ENCODE measurements around the gene GTF2H3.

The GTF2H3 gene

GRCh38 chr12:123675436-123675835 is 41.8 kb downstream of the GTF2H3 start:
- no peak for DNase-seq (ENCODE audit: low spot score)
- TF ChIP-seq CTCF (IDR thresholded peaks at IDR 0.05; ENCODE audit: extremely low read depth, insufficient read depth, missing control alignments) = no peak
- in situ Hi-C loops (cut with MboI; ENCODE audit: low pct_unique_long_range_greater_than_20kb, low sequenced_read_pairs, unreplicated experiment) = no loop called here

GRCh38 chr12:123676616-123677320 is 43.1 kb downstream of the GTF2H3 start:
- no peak for TF ChIP-seq CTCF (IDR thresholded peaks at IDR 0.05; ENCODE audit: extremely low read depth, insufficient read depth, missing control alignments)
- in situ Hi-C loops (cut with MboI; ENCODE audit: low pct_unique_long_range_greater_than_20kb, low sequenced_read_pairs, unreplicated experiment) = no loop called here

GRCh38 chr12:123678981-123679380 is 45.4 kb downstream of the GTF2H3 start:
- no peak for TF ChIP-seq CTCF (IDR thresholded peaks at IDR 0.05; ENCODE audit: extremely low read depth, insufficient read depth, missing control alignments)
- no peak for DNase-seq (ENCODE audit: low spot score)
- in situ Hi-C loops (cut with MboI; ENCODE audit: low pct_unique_long_range_greater_than_20kb, low sequenced_read_pairs, unreplicated experiment) = no loop called here

More at GRCh38 chr12:123676616-123677320, 43.1 kb downstream of the GTF2H3 start:
- no peak for DNase-seq (ENCODE audit: low spot score)

GRCh38 chr12:123681605-123682004 is 48.0 kb downstream of the GTF2H3 start:
- in situ Hi-C loops (cut with MboI; ENCODE audit: low pct_unique_long_range_greater_than_20kb, low sequenced_read_pairs, unreplicated experiment) = no loop called here
- no peak for TF ChIP-seq CTCF (IDR thresholded peaks at IDR 0.05; ENCODE audit: extremely low read depth, insufficient read depth, missing control alignments)
- peak; percentile 50 for DNase-seq (ENCODE audit: low spot score)

GRCh38 chr12:123683964-123684363 is 50.3 kb downstream of the GTF2H3 start:
- DNase-seq (ENCODE audit: low spot score) = no peak
- no peak for TF ChIP-seq CTCF (IDR thresholded peaks at IDR 0.05; ENCODE audit: extremely low read depth, insufficient read depth, missing control alignments)
- in situ Hi-C loops (cut with MboI; ENCODE audit: low pct_unique_long_range_greater_than_20kb, low sequenced_read_pairs, unreplicated experiment) = no loop called here

- TF ChIP-seq CTCF (IDR thresholded peaks at IDR 0.05; ENCODE audit: extremely low read depth, insufficient read depth, missing control alignments) = no peak
- in situ Hi-C loops (cut with MboI; ENCODE audit: low pct_unique_long_range_greater_than_20kb, low sequenced_read_pairs, unreplicated experiment) = no loop called here
- no peak for DNase-seq (ENCODE audit: low spot score)
Measured at GRCh38 chr12:123686636-123687190, 53.1 kb downstream of the GTF2H3 start.
